A673 (cell line): ENCODE results near the gene SLIT1. TPM values are rescaled to one million over a fixed set of nuclear protein-coding genes. Genes with fewer than 3 reads are reported as not detected.

Experiments
- BruUV-seq: library from RNA; stranded (reverse); fragments of 400-500 nt; replicated peaks from 2 replicates; lab custom pipeline; 2021; lab: Mats Ljungman, UMichigan
- CTCF ChIA-PET: fragments of 300-600 bp; sonication (Branson Sonifier 250); formaldehyde crosslinking; loops from one replicate; lab custom pipeline; 2022; ENCODE audit warnings: antibody characterized with exemption; lab: Charles Lee
- POLR2A ChIA-PET: fragments of 300-600 bp; sonication (Branson Sonifier 250); formaldehyde crosslinking; loops from one replicate; lab custom pipeline; 2022; ENCODE audit warnings: antibody characterized with exemption; ENCODE audit not compliant: low non-redundant PET; lab: Charles Lee
- DNase-seq: peaks from one replicate; pipeline ENCODE4 v3.0.0-alpha.2; 2015; ENCODE audit warnings: low spot score
- H3K27ac ChIP-seq: fragments of 200-600 bp; sonication (generic); 2 replicates; pipeline ENCODE4 v1.5.1; 2016; ENCODE audit warnings: mixed run types, low read depth, mild to moderate bottlenecking, mixed read lengths, antibody characterized with exemption, low read length; ENCODE audit not compliant: poor library complexity, severe bottlenecking
- H3K27me3 ChIP-seq: fragments of 200-600 bp; sonication (generic); replicated peaks from 2 replicates; pipeline ENCODE4 v1.6.1; 2017; ENCODE audit warnings: mixed run types, low read depth, mild to moderate bottlenecking, mixed read lengths, antibody characterized with exemption, low read length; ENCODE audit not compliant: insufficient read depth, poor library complexity
- H3K36me3 ChIP-seq: fragments of 200-600 bp; sonication (generic); 2 replicates; pipeline ENCODE4 v1.6.1; 2016; ENCODE audit warnings: mixed run types, mild to moderate bottlenecking, mixed read lengths, antibody characterized with exemption, low read length; ENCODE audit not compliant: insufficient read depth, poor library complexity, severe bottlenecking
- H3K4me1 ChIP-seq: fragments of 200-600 bp; sonication (generic); 2 replicates; pipeline ENCODE4 v1.6.1; 2017; ENCODE audit warnings: mixed run types, mild to moderate bottlenecking, mixed read lengths, antibody characterized with exemption, low read length; ENCODE audit not compliant: insufficient read depth, poor library complexity, severe bottlenecking
- H3K4me3 ChIP-seq: fragments of 200-600 bp; sonication (generic); 2 replicates; pipeline ENCODE4 v1.5.1; 2016; ENCODE audit warnings: low read depth, mixed run types, mild to moderate bottlenecking, mixed read lengths, low read length; ENCODE audit not compliant: poor library complexity, severe bottlenecking
- H3K9me3 ChIP-seq: fragments of 200-600 bp; sonication (generic); 2 replicates; pipeline ENCODE4 v1.6.1; 2016; ENCODE audit warnings: mixed run types, low read depth, mild to moderate bottlenecking, mixed read lengths, antibody characterized with exemption, low read length; ENCODE audit not compliant: poor library complexity, severe bottlenecking
- EZH2 ChIP-seq: fragments of 200-600 bp; sonication (generic); IDR thresholded peaks from 2 replicates; pipeline ENCODE4 v1.6.1; 2017; ENCODE audit warnings: borderline replicate concordance, low read depth, mild to moderate bottlenecking, mixed read lengths, antibody characterized with exemption, low read length; ENCODE audit not compliant: poor library complexity, severe bottlenecking
- intact Hi-C: fragments of 100-400 bp; cut with micrococcal nuclease; formaldehyde crosslinking; loops from one replicate; pipeline ENCODE4 v1.10.0; 2022; ENCODE audit not compliant: unreplicated experiment
- total RNA-seq: library from RNA; stranded (reverse); gene quantifications from 2 replicates; pipeline ENCODE4 v1.2.3, GENCODE V29; 2021
- TF ChIP-seq, protein P1 (sequence below): fragments of 300-800, 200-600 bp; sonication (generic); conservative IDR thresholded peaks from 2 replicates; pipeline ENCODE4 v1.5.1; 2017; ENCODE audit warnings: low read depth, mild to moderate bottlenecking, antibody characterized with exemption, low read length, moderate library complexity, mixed read lengths

Gene SLIT1
- total RNA-seq, 1 experiment from 2014 or later = 0.43 TPM

DNA sequence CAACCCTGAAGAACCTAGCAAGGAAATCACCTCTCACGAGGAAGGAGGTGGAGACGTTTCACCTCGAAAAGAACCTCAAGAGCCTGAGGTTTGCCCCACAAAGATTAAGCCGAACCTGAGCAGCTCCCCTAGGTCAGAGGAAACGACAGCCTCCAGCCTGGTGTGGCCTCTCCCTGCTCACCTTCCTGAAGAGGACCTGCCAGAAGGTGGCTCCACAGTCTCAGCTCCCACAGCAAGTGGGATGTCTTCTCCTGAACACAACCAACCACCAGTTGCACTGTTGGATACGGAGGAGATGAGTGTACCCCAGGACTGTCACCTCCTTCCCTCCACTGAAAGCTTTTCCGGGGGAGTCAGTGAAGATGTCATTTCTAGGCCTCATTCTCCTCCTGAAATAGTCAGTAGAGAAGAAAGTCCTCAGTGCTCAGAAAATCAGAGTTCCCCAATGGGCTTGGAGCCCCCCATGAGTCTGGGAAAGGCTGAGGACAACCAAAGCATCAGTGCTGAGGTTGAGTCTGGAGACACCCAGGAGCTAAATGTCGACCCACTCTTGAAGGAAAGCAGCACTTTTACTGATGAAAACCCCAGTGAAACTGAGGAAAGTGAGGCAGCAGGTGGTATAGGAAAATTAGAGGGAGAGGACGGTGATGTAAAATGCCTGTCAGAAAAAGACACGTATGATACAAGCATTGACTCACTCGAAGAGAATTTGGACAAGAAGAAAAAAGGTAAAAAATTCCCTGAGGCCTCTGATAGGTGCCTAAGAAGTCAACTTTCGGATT, 203.4 kb downstream of the SLIT1 start:
- H3K36me3 ChIP-seq = peaks cover 7% of the 10 kb centered on the region
- no peaks in the 10 kb centered on the region for H3K9me3 ChIP-seq
- BruUV-seq = no TSS peak
- H3K4me1 ChIP-seq = no peaks in the 10 kb centered on the region
- POLR2A ChIA-PET = no interaction called here
- H3K4me3 ChIP-seq = no peak overlapping the region
- H3K27ac ChIP-seq = no peak overlapping the region
- intact Hi-C loops = no loop called here
- CTCF ChIA-PET = no interaction called here
- H3K27me3 ChIP-seq = no peaks in the 10 kb centered on the region
- TF ChIP-seq, protein P1, sequence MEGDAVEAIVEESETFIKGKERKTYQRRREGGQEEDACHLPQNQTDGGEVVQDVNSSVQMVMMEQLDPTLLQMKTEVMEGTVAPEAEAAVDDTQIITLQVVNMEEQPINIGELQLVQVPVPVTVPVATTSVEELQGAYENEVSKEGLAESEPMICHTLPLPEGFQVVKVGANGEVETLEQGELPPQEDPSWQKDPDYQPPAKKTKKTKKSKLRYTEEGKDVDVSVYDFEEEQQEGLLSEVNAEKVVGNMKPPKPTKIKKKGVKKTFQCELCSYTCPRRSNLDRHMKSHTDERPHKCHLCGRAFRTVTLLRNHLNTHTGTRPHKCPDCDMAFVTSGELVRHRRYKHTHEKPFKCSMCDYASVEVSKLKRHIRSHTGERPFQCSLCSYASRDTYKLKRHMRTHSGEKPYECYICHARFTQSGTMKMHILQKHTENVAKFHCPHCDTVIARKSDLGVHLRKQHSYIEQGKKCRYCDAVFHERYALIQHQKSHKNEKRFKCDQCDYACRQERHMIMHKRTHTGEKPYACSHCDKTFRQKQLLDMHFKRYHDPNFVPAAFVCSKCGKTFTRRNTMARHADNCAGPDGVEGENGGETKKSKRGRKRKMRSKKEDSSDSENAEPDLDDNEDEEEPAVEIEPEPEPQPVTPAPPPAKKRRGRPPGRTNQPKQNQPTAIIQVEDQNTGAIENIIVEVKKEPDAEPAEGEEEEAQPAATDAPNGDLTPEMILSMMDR = no peak
- TF ChIP-seq EZH2 = no peak
- no peak for DNase-seq

DNA sequence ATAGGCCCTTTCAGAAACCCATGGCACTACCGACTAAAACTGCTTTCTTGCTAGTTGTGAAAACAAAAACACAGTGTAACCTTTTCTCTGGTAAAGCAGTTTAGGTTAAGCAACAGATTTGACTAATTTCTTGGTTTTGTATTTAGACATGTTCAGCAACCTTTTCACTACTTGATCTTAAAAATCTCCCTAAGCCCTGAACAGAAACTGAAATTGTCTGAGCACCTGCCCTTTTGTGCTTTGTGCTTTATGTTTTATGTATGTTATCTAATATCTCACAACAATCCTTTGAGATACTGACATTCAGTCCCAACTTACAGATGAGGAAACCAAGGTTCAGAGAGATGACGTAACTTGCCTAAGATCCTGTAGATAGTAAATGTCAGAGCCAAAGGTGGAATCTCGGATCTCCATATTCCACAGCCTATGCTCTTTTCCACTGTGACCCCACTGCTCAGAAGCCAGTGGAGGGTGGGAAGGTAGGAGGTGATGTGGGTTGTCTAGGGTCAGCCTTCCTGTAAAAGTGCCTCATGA, 207.1 kb downstream of the SLIT1 start:
- BruUV-seq = no TSS peak
- intact Hi-C loops = no loop called here

DNA sequence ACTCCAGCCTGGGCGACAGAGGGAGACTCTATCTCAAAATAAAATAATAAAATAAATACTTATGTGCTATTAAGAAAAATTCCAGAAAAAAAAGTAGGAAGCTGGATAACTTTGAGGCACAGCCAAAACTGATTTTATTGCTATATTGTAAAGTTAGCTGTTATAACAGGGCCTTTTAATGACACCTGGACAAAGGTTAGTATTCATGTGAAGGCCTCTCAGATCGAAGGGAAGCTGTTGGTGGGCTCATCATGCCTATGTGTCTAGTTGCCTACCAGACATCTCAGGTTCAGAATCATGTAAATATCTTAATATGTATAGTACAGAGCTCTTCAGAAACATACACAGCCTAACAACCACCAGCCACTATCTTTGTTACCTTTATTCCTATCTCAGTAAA, 210.6 kb downstream of the SLIT1 start:
- no TSS peak for BruUV-seq
- no peak overlapping the region for H3K27ac ChIP-seq
- H3K4me3 ChIP-seq = no peak overlapping the region
- H3K27me3 ChIP-seq = no peaks in the 10 kb centered on the region
- intact Hi-C loops = no loop called here
- DNase-seq = no peak
- no peaks in the 10 kb centered on the region for H3K36me3 ChIP-seq
- H3K9me3 ChIP-seq = no peaks in the 10 kb centered on the region
- POLR2A ChIA-PET = no interaction called here
- no peak for TF ChIP-seq EZH2
- TF ChIP-seq, protein P1 = no peak
- H3K4me1 ChIP-seq = no peaks in the 10 kb centered on the region
- CTCF ChIA-PET = no interaction called here

More for the DNA sequence above, 207.1 kb downstream of the SLIT1 start:
- Histone ChIP-seq H3K36me3 (peaks cover 7% of the 10 kb centered on the region), H3K9me3 (no peaks in the 10 kb centered on the region), H3K27me3 (no peaks in the 10 kb centered on the region), H3K4me3 (no peak overlapping the region), H3K4me1 (no peaks in the 10 kb centered on the region), H3K27ac (no peak overlapping the region)
- POLR2A ChIA-PET = no interaction called here
- TF ChIP-seq, protein P1 = no peak
- no peak for TF ChIP-seq EZH2
- no peak for DNase-seq
- CTCF ChIA-PET = no interaction called here
